GM21515 (cell line): Measurements from ENCODE around the gene WFDC10A.
"Not testable (repeated sequence)": the region's sequence is repeated elsewhere in the genome, so short reads cannot be mapped to it uniquely, and the experiment has no call there.

Source experiments
- ATAC-seq: cut with Tn5 transposase; IDR thresholded peaks from one replicate; pipeline ENCODE4 v1.9.1; 2021; ENCODE audit not compliant: unreplicated experiment

The WFDC10A gene

DNA sequence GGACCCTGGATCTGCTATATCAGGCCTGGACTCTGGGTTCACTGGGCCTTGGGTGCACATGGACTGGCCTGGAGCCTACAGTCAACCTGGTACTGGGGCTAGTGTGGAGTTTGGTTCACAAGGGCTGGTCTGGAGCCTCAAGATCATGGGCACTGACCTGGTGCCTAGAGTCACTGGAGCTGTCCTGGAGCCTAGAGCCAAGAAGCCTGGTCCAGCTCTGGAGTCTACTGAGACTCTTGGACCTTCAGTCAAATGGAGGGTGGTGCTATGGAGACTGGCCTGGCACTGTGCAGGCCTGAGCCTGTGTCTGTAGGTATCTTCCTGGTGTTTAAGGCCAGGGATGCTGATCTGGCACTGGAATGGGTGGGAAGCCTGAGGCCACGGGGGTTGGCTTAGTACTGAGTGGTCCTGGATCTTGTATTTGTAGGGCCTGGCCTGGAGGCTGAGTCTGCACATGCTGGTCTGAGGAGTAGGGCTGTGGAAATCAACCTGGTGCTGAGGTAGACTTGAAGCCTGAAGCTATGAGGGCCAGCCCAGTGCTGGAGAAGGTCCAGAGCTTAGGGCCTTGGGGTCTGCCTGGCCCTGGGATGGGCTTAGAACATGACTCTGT is 18.0 kb downstream of the WFDC10A start:
- no peak for ATAC-seq

DNA sequence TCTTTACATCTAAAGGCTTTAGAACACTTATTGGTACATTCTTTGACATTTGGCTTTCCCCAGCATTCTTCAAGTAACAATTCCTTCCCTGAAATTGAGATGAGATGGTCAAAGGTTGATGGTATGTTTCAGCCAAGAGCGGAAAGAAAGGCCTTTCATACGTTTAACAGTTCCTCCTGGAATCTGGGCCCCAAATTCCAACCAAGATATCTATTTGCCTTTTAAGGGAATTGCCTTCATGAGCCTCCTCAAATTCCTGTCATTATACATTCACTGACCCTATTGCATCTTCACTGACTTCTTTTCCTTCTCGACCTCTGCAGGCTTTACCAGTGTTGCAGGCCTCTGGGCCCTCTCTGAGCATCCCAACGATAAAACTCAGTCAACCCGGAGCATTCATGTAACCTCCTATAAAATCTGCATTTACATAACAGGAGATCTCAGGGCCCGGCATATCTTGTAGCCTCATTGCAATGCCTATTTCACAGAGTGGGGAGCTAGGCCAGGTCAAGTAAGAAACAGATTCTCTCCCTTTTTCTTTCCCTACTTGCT is 19.8 kb downstream of the WFDC10A start:
- ATAC-seq, result no peak

DNA sequence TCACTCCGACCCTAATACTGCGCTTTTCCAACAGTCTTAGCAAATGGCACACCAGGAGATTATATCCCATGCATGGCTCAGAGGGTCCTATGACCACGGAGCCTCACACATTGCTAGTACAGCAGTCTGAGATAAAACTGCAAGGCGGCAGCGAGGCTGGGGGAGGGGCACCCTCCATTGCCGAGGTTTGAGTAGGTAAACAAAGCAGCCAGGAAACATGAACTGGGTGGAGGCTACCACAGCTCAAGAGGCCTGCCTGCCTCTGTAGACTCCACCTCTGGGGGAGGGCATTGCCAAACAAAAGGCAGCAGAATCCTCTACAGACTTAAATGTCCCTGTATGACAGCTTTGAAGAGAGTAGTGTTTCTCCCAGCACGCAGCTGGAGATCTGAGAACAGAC is 22.2 kb downstream of the WFDC10A start:
- ATAC-seq, result not testable (repeated sequence)

DNA sequence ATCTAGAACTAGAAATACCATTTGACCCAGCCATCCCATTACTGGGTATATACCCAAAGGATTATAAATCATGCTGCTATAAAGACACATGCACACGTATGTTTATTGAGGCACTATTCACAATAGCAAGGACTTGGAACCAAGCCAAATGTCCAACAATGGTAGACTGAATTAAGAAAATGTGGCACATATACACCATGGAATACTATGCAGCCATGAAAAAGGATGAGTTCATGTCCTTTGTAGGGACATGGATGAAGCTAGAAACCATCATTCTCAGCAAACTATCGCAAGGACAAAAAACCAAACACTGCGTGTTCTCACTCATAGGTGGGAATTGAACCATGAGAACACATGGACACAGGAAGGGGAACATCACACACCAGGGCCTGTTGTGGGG is 27.5 kb downstream of the WFDC10A start:
- not testable (repeated sequence) for ATAC-seq

DNA sequence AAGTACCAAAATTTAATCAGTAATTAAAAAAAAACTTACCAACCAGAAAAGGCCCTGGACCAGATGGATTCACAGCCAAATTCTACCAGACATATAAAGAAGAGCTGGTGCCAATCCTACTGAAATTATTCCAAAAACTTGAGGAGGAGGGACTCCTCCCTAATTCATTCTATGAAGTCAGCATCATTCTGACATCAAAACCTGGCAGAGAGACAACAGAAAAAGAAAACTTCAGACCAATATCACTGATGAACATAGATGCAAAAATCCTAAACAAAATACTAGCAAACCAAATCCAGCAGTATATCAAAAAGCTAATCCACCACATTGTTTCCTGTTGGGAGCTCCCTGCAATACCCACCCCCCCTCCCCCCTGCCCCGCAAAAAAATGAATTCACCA is 40.6 kb downstream of the WFDC10A start, which contains the start of gene WFDC11:
Gene WFDC11, minus strand, starts transcription at position 101 of the 400 bp plus-strand sequence. CDS start 19,639 bp downstream, outside the sequence.
- no peak for ATAC-seq

DNA sequence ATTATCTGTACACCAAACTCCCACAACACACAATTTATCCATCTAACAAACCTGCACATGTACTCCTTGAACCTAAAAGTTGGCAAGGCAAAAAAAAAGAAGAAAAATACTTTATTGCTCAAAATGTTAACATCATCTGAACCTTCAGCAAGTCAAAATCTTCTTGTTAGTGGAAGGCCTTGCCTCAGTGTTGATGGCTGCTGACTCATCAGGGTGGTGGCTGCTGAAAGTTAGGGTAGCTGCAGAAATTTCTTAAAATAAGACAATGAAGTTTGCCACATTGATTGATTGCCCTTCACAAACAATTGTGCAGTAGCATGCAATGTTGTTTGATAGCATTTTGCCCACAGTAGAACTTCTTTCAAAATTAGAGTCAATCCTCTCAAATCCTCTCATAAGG is 43.2 kb downstream of the WFDC10A start:
- ATAC-seq, result no peak

DNA sequence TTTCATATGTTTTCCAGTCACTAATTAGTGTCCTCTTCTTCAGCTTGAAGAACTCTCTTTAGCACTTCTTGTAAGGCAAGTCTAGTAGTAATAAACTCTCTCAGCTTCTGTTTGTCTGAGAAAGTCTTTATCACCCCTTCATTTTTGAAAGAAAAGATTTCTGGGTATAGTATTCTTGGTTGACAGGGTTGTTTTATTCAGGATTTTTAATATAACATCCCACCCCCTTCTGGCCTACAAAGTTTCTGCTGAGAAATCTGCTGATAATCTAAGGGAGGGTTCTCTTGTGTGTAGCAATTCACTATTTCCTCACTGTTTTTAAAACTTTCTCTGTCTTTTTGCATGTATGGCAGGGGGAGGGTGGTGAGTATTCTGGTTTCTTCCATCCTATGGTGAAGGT is 50.1 kb downstream of the WFDC10A start:
- ATAC-seq, result no peak
